COR-L47 (cell line): ENCODE measurements around the gene CPSF4L.
A peak's percentile ranks its signal among the peaks of the same experiment; 100 is the strongest.
"Not testable (repeated sequence)": the region's sequence is repeated elsewhere in the genome, so short reads cannot be mapped to it uniquely, and the experiment has no call there.

Experiments used
- DNase-seq: peaks from one replicate; lab custom pipeline; 2025; lab: John Stamatoyannopoulos, UW

The CPSF4L gene

GRCh38 chr17:73261617-73261951, at the start of gene CPSF4L:
CPSF4L (minus strand) TSS chr17:73261880; CDS start chr17:73261818, 62 bp downstream.
- no peak for DNase-seq

DNA sequence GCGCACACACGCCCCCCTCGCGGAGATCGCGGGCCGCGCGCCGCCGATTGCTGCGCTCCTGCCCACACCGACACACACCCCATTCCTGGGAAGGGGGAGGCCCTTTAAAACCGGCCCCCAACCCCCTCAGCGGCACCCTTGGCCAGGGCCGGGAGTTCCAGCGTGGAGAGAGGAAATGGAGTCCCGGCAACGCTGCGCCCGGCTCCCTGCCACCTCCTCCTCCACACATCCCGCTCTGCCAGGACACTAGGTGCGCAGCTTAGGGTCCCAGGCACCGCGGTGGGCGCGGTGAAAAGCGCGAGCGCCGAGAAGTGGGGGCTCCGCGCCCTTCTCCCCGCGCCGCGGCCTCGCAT, 49.7 kb upstream of the CPSF4L start:
- no peak for DNase-seq

DNA sequence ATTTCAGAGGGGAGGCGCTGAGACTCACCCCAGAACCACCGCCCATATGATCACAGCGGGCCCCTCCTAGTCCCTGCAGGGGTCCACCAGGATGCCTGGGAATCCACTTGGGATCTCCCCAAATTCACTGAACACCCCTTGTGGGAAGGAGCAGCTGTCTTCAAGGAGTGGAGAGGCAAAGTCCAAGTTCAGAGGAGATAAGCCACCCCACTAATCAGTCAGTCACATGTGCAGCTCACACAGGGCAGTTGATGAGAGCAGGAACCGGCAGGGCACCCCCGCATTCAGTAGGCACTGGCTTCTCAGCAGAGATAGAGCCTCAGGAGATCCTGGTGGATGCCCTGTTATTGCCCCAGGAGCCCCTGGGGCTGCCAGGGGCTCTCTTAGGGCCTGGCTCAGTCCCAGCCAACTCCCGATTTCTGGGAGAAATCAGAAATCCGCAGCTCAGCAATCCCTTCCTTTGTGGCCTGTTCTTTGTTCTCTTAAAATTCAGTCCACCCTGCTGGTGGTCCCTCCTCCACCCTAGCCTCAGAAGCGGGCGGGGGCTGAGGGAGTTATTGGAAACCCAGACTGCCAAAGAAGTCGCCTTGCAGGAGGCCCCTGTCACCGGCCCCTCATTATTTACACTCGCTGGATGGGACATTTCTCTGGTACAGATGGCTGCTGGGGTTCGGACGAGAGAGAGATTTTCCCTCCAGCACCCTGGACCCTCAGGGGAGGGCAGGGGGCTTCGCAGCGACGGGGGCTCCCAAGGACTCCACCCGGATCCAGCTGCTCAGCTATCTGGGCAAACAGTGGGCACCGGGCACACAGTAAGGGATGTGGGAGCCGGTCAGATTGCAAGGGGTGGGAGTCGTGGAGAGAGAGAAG, 48.3 kb upstream of the CPSF4L start:
- no peak for DNase-seq

DNA sequence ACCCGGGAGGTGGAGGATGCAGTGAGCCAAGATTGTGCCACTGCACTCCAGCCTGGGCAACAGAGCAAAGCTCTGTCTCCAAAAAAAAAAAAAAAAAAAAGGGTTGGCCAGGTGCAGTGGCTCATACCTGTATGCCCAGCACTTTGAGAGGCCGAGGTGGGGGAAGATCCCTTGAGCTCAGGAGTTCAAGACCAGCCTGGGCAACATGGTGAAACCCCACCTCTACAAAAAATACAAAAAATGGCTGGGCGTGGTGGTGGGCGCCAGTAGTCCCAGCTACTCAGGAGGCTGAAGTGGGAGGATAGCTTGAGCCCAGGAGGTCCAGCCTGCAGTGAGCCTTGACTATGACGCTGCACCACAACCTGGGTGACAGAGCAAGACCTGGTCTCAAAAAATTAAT, 47.3 kb upstream of the CPSF4L start:
- not testable (repeated sequence) for DNase-seq

GRCh38 chr17:73308017-73308823, 46.5 kb upstream of the CPSF4L start:
- no peak for DNase-seq

DNA sequence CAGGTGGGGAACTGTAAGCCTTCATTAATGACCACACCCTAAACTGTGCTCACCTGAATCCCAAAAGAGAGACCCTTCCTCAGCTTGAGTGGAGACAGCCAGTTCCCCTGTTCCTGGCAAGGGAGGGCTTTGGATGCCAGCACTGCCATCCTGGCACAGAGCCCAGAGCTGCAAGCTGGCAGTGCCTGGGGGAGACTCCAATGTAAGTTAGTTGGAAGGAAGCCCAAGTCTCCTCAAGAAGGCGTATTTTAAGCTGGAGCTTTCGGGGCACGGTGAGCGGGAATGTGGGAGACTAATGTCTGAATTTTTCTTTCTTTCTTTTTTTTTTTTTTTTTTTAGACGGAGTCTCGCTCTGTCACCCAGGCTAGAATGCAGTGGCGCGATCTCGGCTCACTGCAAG, 45.5 kb upstream of the CPSF4L start:
- peak; percentile 51 for DNase-seq

GRCh38 chr17:73305845-73306836, 44.5 kb upstream of the CPSF4L start:
- DNase-seq, result no peak

- DNase-seq, result peak; percentile 88
Measured at GRCh38 chr17:73304971-73305812, 43.5 kb upstream of the CPSF4L start.

DNA sequence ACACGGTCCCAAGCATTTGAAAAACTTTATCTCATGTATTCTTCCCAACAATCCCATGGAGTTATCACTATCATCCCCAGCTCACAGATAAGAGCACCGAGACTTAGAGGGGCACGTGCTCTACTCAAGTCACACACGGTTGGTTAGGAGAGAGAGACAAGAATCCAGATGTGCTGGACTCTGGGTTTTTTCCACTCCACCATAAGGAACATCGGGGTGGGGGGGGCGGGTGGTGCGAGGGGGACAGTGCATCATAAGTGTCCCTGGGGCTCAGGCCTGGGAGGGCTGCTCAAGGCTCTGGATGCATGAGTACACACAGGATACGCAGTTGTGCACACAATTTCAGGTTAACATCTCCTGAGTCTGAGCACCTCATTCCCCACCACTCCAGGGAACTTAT, 42.8 kb upstream of the CPSF4L start:
- no peak for DNase-seq

DNA sequence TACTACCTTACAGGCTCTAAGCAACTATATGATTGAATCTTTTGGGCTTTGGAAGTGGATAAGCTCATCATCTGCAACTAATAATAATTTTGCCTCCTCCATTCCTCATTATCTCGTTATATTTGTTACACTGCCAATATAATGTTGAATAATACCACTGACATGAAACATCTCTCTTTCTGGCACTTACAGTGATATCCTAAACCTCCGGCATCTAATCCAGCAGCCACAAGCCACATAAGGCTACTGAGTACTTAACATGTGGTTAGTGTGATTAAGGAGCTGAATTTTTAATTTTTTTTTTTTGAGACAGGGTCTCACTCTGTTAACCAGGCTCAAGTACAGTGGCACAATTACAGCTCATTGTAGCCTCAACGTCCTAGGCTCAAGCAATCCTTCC, 40.5 kb upstream of the CPSF4L start:
- no peak for DNase-seq

DNA sequence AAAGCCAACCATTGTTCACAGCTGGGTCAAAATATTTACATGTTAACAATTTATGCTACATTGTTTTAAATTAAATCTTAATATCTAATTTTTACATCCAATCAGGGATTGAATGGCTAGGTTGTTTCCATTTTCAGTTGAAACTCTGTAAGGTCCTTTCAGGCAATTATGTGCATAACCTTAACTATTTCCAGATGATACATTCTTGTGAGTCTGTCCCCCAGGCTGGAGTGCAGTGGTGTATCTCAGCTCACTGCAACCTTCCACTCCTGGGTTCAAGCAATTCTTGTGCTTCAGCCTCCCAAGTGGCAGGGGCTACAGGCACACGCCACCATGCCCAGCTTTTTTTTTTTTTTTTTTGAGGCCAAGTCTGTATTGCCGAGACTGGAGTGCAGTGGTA, 39.7 kb upstream of the CPSF4L start:
- DNase-seq, result no peak

- DNase-seq, result no peak
Measured at GRCh38 chr17:73300392-73300791, 38.7 kb upstream of the CPSF4L start.

GRCh38 chr17:73297934-73298861, 36.5 kb upstream of the CPSF4L start:
- DNase-seq, result no peak

DNA sequence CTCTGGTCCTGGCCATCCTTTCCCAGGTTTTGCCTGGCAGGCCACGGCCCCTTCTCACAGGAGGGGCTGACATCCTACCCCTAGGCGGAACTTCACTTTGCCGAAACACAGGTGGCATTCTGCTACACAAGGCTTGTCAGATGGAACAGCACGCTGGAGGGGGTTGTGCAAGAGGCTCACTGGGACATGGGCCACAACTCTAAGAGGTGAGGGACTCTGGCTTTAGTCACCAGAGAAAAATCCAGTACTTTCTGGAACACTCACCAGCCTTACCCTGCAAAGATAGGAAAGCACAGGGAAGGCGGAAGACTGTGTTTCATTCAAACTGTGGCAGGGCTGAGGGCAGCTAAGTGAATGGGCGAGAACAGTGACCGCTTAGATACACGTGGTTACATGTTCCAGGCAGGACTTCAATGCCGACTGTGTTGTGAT, 31.8 kb upstream of the CPSF4L start:
- no peak for DNase-seq

DNA sequence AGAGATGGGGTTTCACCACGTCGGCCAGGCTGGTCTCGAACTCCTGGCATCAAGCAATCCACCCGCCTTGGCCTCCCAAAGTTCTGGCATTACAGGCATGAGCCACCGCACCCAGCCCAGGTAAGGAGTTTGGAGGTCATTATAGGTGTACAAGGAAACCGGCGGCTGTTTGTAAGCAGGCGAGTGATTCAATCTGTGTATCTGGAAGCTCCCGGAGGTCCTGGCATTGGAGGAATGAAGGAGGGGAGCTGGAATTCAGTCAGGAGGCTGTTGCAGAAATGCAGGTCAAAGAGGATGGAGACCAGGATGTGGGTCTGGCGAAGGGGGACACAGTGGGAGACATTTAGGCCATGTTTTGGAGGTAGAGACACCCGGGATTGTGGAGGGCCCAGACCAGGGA, 31.4 kb upstream of the CPSF4L start:
- no peak for DNase-seq

DNA sequence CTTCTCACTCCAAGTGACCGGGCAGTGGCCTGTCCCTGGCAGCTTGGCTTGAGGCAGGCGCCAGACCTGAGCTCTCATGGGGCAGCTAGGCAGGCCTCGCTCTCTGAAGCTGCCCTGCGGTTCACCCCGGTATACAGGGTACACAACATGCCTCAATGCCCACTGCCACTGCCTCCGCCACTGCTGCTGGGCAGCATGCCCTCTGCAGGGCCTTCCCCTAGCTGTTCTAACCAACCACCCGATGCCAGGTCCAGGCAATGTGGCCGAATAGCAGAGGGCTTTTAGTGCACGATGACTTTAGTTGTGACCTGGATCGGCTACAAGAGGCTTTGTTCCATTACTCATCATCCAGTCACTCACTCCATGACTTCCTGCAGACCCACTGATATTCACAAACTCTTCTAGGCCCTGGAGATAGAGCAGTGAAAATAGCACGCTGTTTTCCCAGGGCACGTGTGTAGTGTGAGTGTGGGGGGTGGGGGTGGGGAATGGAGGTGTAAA, 30.4 kb upstream of the CPSF4L start:
- no peak for DNase-seq

GRCh38 chr17:73291260-73291801, 29.7 kb upstream of the CPSF4L start:
- no peak for DNase-seq

GRCh38 chr17:73290399-73291259, 28.9 kb upstream of the CPSF4L start:
- no peak for DNase-seq
